K562 (cell line): ENCODE data around the gene ANKS3. TPM values are rescaled to one million over a fixed set of nuclear protein-coding genes. Genes with fewer than 3 reads are reported as not detected.
A peak's percentile ranks its signal among the peaks of the same experiment; 100 is the strongest.

Experiments
- BCOR ChIP-seq: fragments of 450-650 bp; IDR thresholded peaks from 2 replicates; pipeline ENCODE4 v1.6.1; 2016
- COPS2 ChIP-seq: fragments of 450-650 bp; conservative IDR thresholded peaks from 2 replicates; pipeline ENCODE4 v1.6.1; 2016; ENCODE audit warnings: mild to moderate bottlenecking, moderate library complexity
- FIP1L1 ChIP-seq: fragments of 200-400 bp; formaldehyde crosslinking; IDR thresholded peaks from 2 replicates; pipeline ENCODE4 v1.6.1; 2018; ENCODE audit warnings: mild to moderate bottlenecking, low read depth, low read length; ENCODE audit not compliant: poor library complexity, severe bottlenecking
- FOXJ2 ChIP-seq: fragments of 200-800 bp; sonication (Bioruptor generic); IDR thresholded peaks from 2 replicates; pipeline ENCODE4 v1.6.1; 2016; ENCODE audit warnings: missing genetic modification characterization, missing compliant biosample characterization
- HNRNPK ChIP-seq: fragments of 200-400 bp; formaldehyde crosslinking; IDR thresholded peaks from one replicate; pipeline ENCODE4 v1.6.1; 2018; ENCODE audit warnings: mild to moderate bottlenecking, low read depth, low read length; ENCODE audit not compliant: poor library complexity, severe bottlenecking
- MYC ChIP-seq, 2 experiments: fragments of 250-450 bp in 1 of 2; sonication (Bioruptor Pico) in 1 of 2; IDR thresholded peaks; 2 replicates each; pipeline versions ENCODE4 v1.5.1 to v1.6.1; 2012 to 2021; ENCODE audit warnings: low read depth in 2 of 2, borderline replicate concordance in 1 of 2, improper control_type of control experiment in 1 of 2, low read length in 1 of 2, mild to moderate bottlenecking in 1 of 2, moderate library complexity in 1 of 2
- RBM17 ChIP-seq: fragments of 200-400 bp; formaldehyde crosslinking; IDR thresholded peaks from 2 replicates; pipeline ENCODE4 v1.6.1; 2017; ENCODE audit warnings: low read depth, mild to moderate bottlenecking, low read length, borderline replicate concordance
- RCOR1 ChIP-seq, 2 experiments: IDR thresholded peaks; 2 replicates each; pipeline ENCODE4 v1.6.1; 2012; ENCODE audit warnings: low read depth in 2 of 2, low read length in 2 of 2, borderline replicate concordance in 1 of 2, improper control_type of control experiment in 1 of 2
- ZBTB7A ChIP-seq: IDR thresholded peaks from 2 replicates; pipeline ENCODE4 v1.6.1; 2011; ENCODE audit warnings: low read depth, mild to moderate bottlenecking, low read length, moderate library complexity, borderline replicate concordance; ENCODE audit not compliant: control insufficient read depth
- ZNF583 ChIP-seq: fragments of 250-450 bp; sonication (Bioruptor Pico); IDR thresholded peaks from 2 replicates; pipeline ENCODE4 v1.4.0; 2020
- ZNF785 ChIP-seq: fragments of 250-450 bp; sonication (Bioruptor Pico); IDR thresholded peaks from 2 replicates; pipeline ENCODE4 v1.4.0; 2020; ENCODE audit warnings: mild to moderate bottlenecking
- polyA plus RNA-seq, 8 experiments: library from polyadenylated mRNA; depleted of rRNA in 4 of 8; stranded (reverse) in 5 of 8; unstranded in 3 of 8; fragments of >200 nt; fragmentation: Nextera tagmentation in 2 of 8; fragmentation: Illumina TruSeq in 1 of 8; extraction: Ambion mirVana in 2 of 8; extraction: Trizol in 1 of 8; gene quantifications; 2 replicates each; pipeline versions ENCODE4 v1.2.1 to v1.2.3, GENCODE V29; 2011 to 2014; ENCODE audit warnings: inconsistent platforms in 1 of 8, missing spikeins in 1 of 8
- total RNA-seq, 7 experiments: library from RNA; depleted of rRNA in 6 of 7; stranded (reverse); fragments of >200 nt in 6 of 7; fragmentation: Illumina TruSeq in 2 of 7; extraction: Trizol in 2 of 7; gene quantifications; 2 replicates each; pipeline versions ENCODE4 v1.2.1 to v1.2.3, GENCODE V29; 2011 to 2021; ENCODE audit warnings: low replicate concordance in 1 of 7

Gene ANKS3
- total and polyA plus RNA-seq, 9 of the 15 experiments (the other 6 are each of a cell fraction or from before 2014, with no cell fraction given), result 0.43 to 25.7 (median 14.8) TPM

DNA sequence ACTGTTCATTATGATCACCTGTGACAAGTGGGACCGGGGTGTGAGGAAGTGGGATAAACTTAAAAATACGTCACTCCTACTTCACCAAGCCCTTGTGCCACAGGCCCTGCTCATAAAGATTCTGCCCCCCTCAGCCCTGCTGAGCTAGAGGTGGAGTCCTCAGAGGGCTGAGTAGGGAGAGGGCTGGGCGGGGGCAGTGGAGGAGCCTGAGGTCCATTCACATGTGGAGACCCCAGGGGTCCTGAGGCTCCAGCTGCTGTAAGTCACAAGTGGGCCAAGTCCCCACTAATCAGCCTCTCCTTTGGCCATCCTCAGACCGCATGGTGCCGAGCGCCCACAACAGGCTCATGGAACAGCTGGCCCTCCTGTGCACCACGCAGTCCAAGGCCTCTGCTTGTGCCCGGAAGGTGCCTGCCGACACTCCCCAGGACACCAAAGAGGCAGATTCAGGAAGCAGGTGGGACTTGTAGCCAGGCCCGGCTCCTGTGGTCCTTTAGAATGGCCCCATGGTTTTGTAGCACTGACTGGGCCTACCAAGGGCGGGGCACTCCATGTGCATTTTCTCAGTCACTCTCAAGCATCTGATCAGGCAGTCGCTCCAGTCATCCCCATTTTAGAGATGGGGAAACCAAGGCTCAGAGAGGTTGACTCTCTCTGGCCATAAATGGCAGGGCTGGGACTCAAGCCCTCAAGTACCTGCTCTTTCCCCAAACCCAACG, 10.6 kb upstream of the ANKS3 start (continued):
- TF ChIP-seq BCOR, result peak; percentile 90
- no peak for TF ChIP-seq MYC (IDR thresholded peaks at IDR 0.05; ENCODE audit: low read depth, low read length)
- no peak for TF ChIP-seq MYC (CRISPR knock-in tag; IDR thresholded peaks at IDR 0.05; ENCODE audit: borderline replicate concordance, low read depth)
- no peak for TF ChIP-seq FOXJ2
- TF ChIP-seq RCOR1 (IDR thresholded peaks at IDR 0.05; ENCODE audit: borderline replicate concordance in 1 of 2, low read depth in 2 of 2, low read length in 2 of 2), result 0 out of 4 replicates have a peak, but pooled peaks of 1 of the 2 experiments have one; percentile 27
- TF ChIP-seq ZNF785 (CRISPR knock-in tag), result no peak
- peak; percentile 14; the same call in 1 of the 2 replicates for TF ChIP-seq ZBTB7A
- TF ChIP-seq ZNF583 (CRISPR knock-in tag), result no peak
- no peak for TF ChIP-seq COPS2
- TF ChIP-seq FIP1L1, result no peak
- no peak for TF ChIP-seq HNRNPK
- TF ChIP-seq RBM17, result no peak
